ENCODE results near the gene EMC9.

Gene EMC9

GRCh38 chr14:24181371-24182077 lies 40.1 kb upstream of the EMC9 start:
- TF ChIP-seq CTCF (conservative IDR thresholded peaks at IDR 0.05; ENCODE audit: low read length) (no peak), EZH2phosphoT487 (IDR thresholded peaks at IDR 0.05; ENCODE audit: borderline replicate concordance) (no peak)
- Histone ChIP-seq H3K27me3 (ENCODE audit: insufficient read depth, low read length, poor library complexity, severe bottlenecking) (no peaks in the 10 kb centered on the region), H3K4me2 (ENCODE audit: low read depth, low read length, poor library complexity, severe bottlenecking) (no peak overlapping the region), H3K9me3 (ENCODE audit: insufficient read depth, low read depth, low read length) (no peaks in the 10 kb centered on the region), H3K79me2 (ENCODE audit: insufficient read depth, low read length) (no peaks in the 10 kb centered on the region), H3K9ac (ENCODE audit: low read depth, low read length, poor library complexity, severe bottlenecking) (no peak overlapping the region), H4K20me1 (ENCODE audit: insufficient read depth, low read length, poor library complexity, severe bottlenecking) (no peaks in the 10 kb centered on the region), H3K36me3 (ENCODE audit: insufficient read depth, low read length) (peaks cover 7% of the 10 kb centered on the region; the same call in 1 of the 2 replicates), H3K4me1 (ENCODE audit: insufficient read depth, low read length, poor library complexity, severe bottlenecking) (no peaks in the 10 kb centered on the region), H3K9me2 (replicated peaks; ENCODE audit: low read depth, low read length) (no peaks in the 10 kb centered on the region), H3F3A (ENCODE audit: low read depth) (no peaks in the 10 kb centered on the region), H3K4me3 (ENCODE audit: low read length, poor library complexity, severe bottlenecking) (no peak overlapping the region), H2AFZ (ENCODE audit: low read length) (no peak overlapping the region)

- no peak for TF ChIP-seq EZH2phosphoT487 (IDR thresholded peaks at IDR 0.05; ENCODE audit: borderline replicate concordance)
- TF ChIP-seq CTCF (conservative IDR thresholded peaks at IDR 0.05; ENCODE audit: low read length) = no peak
- Histone ChIP-seq H3K36me3 (ENCODE audit: insufficient read depth, low read length) (peaks cover 7% of the 10 kb centered on the region; the same call in 1 of the 2 replicates), H3F3A (ENCODE audit: low read depth) (no peaks in the 10 kb centered on the region), H3K9me3 (ENCODE audit: insufficient read depth, low read depth, low read length) (no peaks in the 10 kb centered on the region), H4K20me1 (ENCODE audit: insufficient read depth, low read length, poor library complexity, severe bottlenecking) (no peaks in the 10 kb centered on the region), H3K9me2 (replicated peaks; ENCODE audit: low read depth, low read length) (no peaks in the 10 kb centered on the region), H3K9ac (ENCODE audit: low read depth, low read length, poor library complexity, severe bottlenecking) (no peak overlapping the region), H3K79me2 (ENCODE audit: insufficient read depth, low read length) (no peaks in the 10 kb centered on the region), H3K4me2 (ENCODE audit: low read depth, low read length, poor library complexity, severe bottlenecking) (no peak overlapping the region), H3K27me3 (ENCODE audit: insufficient read depth, low read length, poor library complexity, severe bottlenecking) (no peaks in the 10 kb centered on the region), H2AFZ (ENCODE audit: low read length) (no peak overlapping the region), H3K4me1 (ENCODE audit: insufficient read depth, low read length, poor library complexity, severe bottlenecking) (no peaks in the 10 kb centered on the region), H3K4me3 (ENCODE audit: low read length, poor library complexity, severe bottlenecking) (no peak overlapping the region)
These were observed 38.8 kb upstream of the EMC9 start for GRCh38 chr14:24179961-24180796.

GRCh38 chr14:24179294-24179960 lies 38.0 kb upstream of the EMC9 start:
- Histone ChIP-seq H3K9me2 (replicated peaks; ENCODE audit: low read depth, low read length) (no peaks in the 10 kb centered on the region), H3K9me3 (ENCODE audit: insufficient read depth, low read depth, low read length) (no peaks in the 10 kb centered on the region), H3K36me3 (ENCODE audit: insufficient read depth, low read length) (peaks cover 7% of the 10 kb centered on the region; the same call in 1 of the 2 replicates), H4K20me1 (ENCODE audit: insufficient read depth, low read length, poor library complexity, severe bottlenecking) (no peaks in the 10 kb centered on the region), H3K9ac (ENCODE audit: low read depth, low read length, poor library complexity, severe bottlenecking) (no peak overlapping the region), H3K4me1 (ENCODE audit: insufficient read depth, low read length, poor library complexity, severe bottlenecking) (no peaks in the 10 kb centered on the region), H3F3A (ENCODE audit: low read depth) (no peaks in the 10 kb centered on the region), H3K4me2 (ENCODE audit: low read depth, low read length, poor library complexity, severe bottlenecking) (no peak overlapping the region), H3K79me2 (ENCODE audit: insufficient read depth, low read length) (no peaks in the 10 kb centered on the region), H3K27me3 (ENCODE audit: insufficient read depth, low read length, poor library complexity, severe bottlenecking) (no peaks in the 10 kb centered on the region), H2AFZ (ENCODE audit: low read length) (no peak overlapping the region), H3K4me3 (ENCODE audit: low read length, poor library complexity, severe bottlenecking) (no peak overlapping the region)
- no peak for TF ChIP-seq CTCF (conservative IDR thresholded peaks at IDR 0.05; ENCODE audit: low read length)
- no peak for TF ChIP-seq EZH2phosphoT487 (IDR thresholded peaks at IDR 0.05; ENCODE audit: borderline replicate concordance)
